ENCODE results near the gene ADAMTS8.

The ADAMTS8 gene

GRCh38 chr11:130448416-130449309, 20.3 kb upstream of the ADAMTS8 start, which contains the start of gene ADAMTS15:
TSS of gene ADAMTS15 (plus strand) at chr11:130448645. CDS start at chr11:130448974, 329 bp downstream.
- ATAC-seq: peak; percentile 95
- TF ChIP-seq GLIS3 (CRISPR knock-in tag; IDR thresholded peaks at IDR 0.05) (no peak), ESRRG (CRISPR knock-in tag; IDR thresholded peaks at IDR 0.05) (no peak), TCF4 (CRISPR knock-in tag; IDR thresholded peaks at IDR 0.05; ENCODE audit: borderline replicate concordance) (no peak), PPARA (CRISPR knock-in tag; IDR thresholded peaks at IDR 0.05; ENCODE audit: borderline replicate concordance) (no peak), ARNTL (CRISPR knock-in tag; IDR thresholded peaks at IDR 0.05; ENCODE audit: borderline replicate concordance, low read depth) (no peak), ZNF70 (CRISPR knock-in tag; IDR thresholded peaks at IDR 0.05) (no peak), TOX (CRISPR knock-in tag; IDR thresholded peaks at IDR 0.05; ENCODE audit: borderline replicate concordance) (no peak), ZC3H10 (CRISPR knock-in tag; IDR thresholded peaks at IDR 0.05) (no peak), ZFP3 (CRISPR knock-in tag; IDR thresholded peaks at IDR 0.05) (no peak), ZNF8 (CRISPR knock-in tag; IDR thresholded peaks at IDR 0.05) (no peak), CSDC2 (CRISPR knock-in tag; IDR thresholded peaks at IDR 0.05) (no peak), ZNF565 (CRISPR knock-in tag; conservative IDR thresholded peaks at IDR 0.05; ENCODE audit: low read depth) (no peak), RARB (CRISPR knock-in tag; IDR thresholded peaks at IDR 0.05) (no peak), BACH2 (CRISPR knock-in tag; IDR thresholded peaks at IDR 0.05; ENCODE audit: borderline replicate concordance) (no peak), TSHZ2 (CRISPR knock-in tag; IDR thresholded peaks at IDR 0.05) (no peak), ISL1 (CRISPR knock-in tag; IDR thresholded peaks at IDR 0.05) (no peak), ZFP30 (CRISPR knock-in tag; IDR thresholded peaks at IDR 0.05) (no peak), CSRNP3 (CRISPR knock-in tag; IDR thresholded peaks at IDR 0.05) (no peak)
- TF ChIP-seq, protein P1, sequence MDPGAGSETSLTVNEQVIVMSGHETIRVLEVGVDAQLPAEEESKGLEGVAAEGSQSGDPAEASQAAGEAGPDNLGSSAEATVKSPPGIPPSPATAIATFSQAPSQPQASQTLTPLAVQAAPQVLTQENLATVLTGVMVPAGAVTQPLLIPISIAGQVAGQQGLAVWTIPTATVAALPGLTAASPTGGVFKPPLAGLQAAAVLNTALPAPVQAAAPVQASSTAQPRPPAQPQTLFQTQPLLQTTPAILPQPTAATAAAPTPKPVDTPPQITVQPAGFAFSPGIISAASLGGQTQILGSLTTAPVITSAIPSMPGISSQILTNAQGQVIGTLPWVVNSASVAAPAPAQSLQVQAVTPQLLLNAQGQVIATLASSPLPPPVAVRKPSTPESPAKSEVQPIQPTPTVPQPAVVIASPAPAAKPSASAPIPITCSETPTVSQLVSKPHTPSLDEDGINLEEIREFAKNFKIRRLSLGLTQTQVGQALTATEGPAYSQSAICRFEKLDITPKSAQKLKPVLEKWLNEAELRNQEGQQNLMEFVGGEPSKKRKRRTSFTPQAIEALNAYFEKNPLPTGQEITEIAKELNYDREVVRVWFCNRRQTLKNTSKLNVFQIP (CRISPR knock-in tag; IDR thresholded peaks at IDR 0.05; ENCODE audit: borderline replicate concordance, low read depth): no peak

GRCh38 chr11:130448039-130448415, 19.6 kb upstream of the ADAMTS8 start:
- no peak for ATAC-seq
- no peak for TF ChIP-seq ZNF8 (CRISPR knock-in tag; IDR thresholded peaks at IDR 0.05)
- no peak for TF ChIP-seq CSDC2 (CRISPR knock-in tag; IDR thresholded peaks at IDR 0.05)
- TF ChIP-seq ESRRG (CRISPR knock-in tag; IDR thresholded peaks at IDR 0.05): no peak
- TF ChIP-seq TOX (CRISPR knock-in tag; IDR thresholded peaks at IDR 0.05; ENCODE audit: borderline replicate concordance): no peak
- no peak for TF ChIP-seq PPARA (CRISPR knock-in tag; IDR thresholded peaks at IDR 0.05; ENCODE audit: borderline replicate concordance)
- no peak for TF ChIP-seq ZC3H10 (CRISPR knock-in tag; IDR thresholded peaks at IDR 0.05)
- TF ChIP-seq TCF4 (CRISPR knock-in tag; IDR thresholded peaks at IDR 0.05; ENCODE audit: borderline replicate concordance): no peak
- no peak for TF ChIP-seq CREB5 (CRISPR knock-in tag; IDR thresholded peaks at IDR 0.05; ENCODE audit: low read depth)
- TF ChIP-seq PATZ1 (CRISPR knock-in tag; IDR thresholded peaks at IDR 0.05; ENCODE audit: borderline replicate concordance): no peak
- no peak for TF ChIP-seq SNAI2 (CRISPR knock-in tag; IDR thresholded peaks at IDR 0.05)
- no peak for TF ChIP-seq RARB (CRISPR knock-in tag; IDR thresholded peaks at IDR 0.05)
- no peak for TF ChIP-seq CSRNP3 (CRISPR knock-in tag; IDR thresholded peaks at IDR 0.05)
- no peak for TF ChIP-seq BACH2 (CRISPR knock-in tag; IDR thresholded peaks at IDR 0.05; ENCODE audit: borderline replicate concordance)
- no peak for TF ChIP-seq ZFP3 (CRISPR knock-in tag; IDR thresholded peaks at IDR 0.05)
- TF ChIP-seq TSHZ2 (CRISPR knock-in tag; IDR thresholded peaks at IDR 0.05): no peak
